HG03469 (cell line): ENCODE data around the gene CEP44.
"Not testable (repeated sequence)": the region's sequence is repeated elsewhere in the genome, so short reads cannot be mapped to it uniquely, and the experiment has no call there.

Source experiments
- ATAC-seq: cut with Tn5 transposase; IDR thresholded peaks from one replicate; pipeline ENCODE4 v1.9.1; 2021; ENCODE audit warnings: mild to moderate bottlenecking, moderate library complexity, moderate number of reproducible peaks; ENCODE audit not compliant: unreplicated experiment

Gene CEP44

GRCh38 chr4:174320494-174321199 lies 36.9 kb downstream of the CEP44 start:
- no peak for ATAC-seq

GRCh38 chr4:174324236-174324635 lies 40.5 kb downstream of the CEP44 start:
- no peak for ATAC-seq

GRCh38 chr4:174324725-174325124 lies 41.0 kb downstream of the CEP44 start:
- no peak for ATAC-seq

- ATAC-seq = no peak
Measured at GRCh38 chr4:174332741-174333493, 49.2 kb downstream of the CEP44 start.

- peak; percentile 93 for ATAC-seq
Measured at GRCh38 chr4:174334628-174335027, 50.9 kb downstream of the CEP44 start.

DNA sequence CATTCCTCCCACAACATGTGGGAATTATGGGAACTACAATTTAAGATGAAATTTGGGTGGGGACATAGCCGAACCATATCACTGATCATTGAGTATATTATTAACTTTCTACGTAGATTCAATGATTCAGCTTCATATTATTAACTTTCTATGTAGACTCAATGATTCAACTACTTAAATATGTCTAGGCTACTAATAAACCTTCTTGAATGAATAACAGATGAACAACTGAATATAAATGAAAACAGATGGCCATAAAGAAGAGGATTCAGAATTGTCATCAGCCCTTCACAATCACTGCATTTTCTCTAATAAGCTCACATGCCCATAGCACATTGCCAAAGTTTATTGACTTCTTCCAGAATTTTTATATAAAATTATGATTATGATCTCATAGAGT lies 57.0 kb downstream of the CEP44 start:
- no peak for ATAC-seq

DNA sequence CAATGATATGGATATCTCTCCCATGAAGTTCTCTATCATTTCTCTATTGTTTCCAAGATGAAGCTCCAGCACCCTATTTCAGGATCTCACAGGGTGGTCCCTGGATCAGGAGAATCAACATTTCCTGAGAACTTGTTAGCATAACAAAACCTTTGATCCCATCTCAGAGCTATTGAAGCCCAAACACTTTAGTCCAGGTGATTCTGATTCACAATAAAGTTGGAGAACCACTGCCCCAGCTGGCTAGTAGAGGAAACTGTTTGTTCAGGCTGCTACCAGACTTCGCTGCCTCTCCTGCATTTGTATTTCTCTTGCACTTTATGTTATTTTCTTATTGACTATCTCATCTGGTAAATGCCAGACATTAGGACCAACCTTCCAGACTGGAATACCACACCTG lies 65.4 kb downstream of the CEP44 start:
- ATAC-seq = no peak

DNA sequence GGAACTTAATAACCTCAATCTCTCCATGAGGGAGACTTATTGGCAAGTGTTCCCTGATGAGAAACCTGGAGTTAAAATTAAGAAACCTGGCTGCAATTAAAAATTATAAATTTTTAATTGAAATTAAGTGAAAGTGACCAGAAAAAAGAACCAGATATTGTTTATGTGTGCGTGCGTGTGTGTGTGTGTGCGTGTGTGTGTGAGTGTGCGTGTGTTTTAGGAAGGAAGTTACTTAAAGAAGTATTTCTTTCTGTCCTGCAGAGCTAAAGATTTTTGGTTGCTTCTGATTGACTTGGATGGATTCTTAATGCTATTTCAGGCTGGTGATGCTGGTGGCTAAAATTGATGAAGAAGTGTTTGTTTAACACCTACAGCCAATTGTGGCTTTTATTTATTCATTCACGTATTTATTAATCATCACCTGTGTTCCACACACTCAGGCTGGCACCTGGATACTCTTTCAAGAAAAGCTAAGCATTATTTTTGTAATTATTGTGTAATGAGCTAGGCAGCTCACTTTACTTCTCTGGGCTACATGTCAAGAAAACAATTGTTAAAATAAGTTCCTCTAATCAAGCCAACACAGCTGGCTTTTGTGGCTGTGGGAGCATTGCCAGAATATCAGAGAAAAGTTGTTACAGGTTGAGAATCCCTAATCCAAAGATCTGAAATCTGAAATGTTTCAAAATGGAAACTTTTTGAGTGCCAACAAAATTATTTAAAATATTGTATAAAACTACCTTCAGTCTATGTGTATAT lies 68.5 kb downstream of the CEP44 start:
- ATAC-seq = no peak

DNA sequence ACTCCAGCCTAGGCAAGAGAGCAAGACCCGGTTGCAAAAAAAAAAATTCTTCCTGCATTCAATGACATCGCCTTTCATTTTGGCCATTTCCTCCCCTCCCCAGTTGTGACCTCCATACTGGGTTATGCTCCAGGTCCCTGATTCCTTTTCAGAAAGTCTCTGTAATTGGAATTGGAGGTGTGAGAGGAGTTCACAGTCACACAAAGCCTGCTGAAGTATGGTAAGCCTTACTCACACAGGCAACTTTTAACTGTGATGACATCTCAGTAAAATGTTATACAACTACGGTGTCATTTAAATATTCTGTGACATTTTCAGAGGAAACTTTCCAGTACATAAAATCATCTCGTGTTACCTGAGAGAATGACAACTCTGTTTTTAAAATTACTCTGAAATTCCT lies 73.6 kb downstream of the CEP44 start:
- no peak for ATAC-seq

- peak; percentile 34 for ATAC-seq
Measured at GRCh38 chr4:174358410-174358809, 74.7 kb downstream of the CEP44 start.

DNA sequence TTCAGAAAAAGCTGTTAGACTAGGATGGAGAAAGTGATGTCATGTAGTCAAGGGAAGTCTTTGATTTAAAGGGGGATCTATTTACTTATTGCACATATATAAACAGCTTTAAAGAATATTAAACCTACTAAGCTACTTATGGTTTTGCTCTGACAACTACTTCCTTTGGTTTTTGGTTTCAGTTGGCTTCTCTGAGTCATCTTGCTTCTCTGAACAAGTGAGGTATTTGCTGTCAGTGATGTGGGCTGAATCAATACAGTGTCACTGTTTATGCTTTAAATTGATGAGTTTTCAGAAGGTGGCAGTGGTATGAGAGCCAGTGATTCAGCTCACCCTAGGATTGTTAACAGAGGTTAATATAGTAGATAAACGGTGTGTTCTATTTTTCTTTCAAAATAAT lies 75.1 kb downstream of the CEP44 start:
- ATAC-seq = peak; percentile 97

- ATAC-seq = no peak
Measured at GRCh38 chr4:174362340-174362739, 78.6 kb downstream of the CEP44 start.

DNA sequence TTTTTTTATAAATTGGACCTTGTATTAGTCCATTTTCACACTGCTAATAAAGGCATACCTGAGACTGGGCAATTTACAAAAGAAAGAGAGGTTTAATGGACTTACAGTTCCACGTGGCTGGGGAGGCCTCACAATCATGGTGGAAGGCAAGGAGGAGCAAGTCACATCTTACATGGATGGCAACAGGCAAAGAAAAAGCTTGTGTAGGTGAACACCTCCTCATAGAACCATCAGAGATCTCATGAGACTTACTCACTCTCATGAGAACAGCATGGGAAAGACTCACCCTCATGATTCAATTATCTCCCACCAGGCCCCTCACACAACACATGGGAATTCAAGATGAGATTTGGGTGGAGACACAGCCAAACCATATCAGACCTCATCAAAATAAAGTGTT lies 80.1 kb downstream of the CEP44 start:
- ATAC-seq = not testable (repeated sequence)

- no peak for ATAC-seq
Measured at GRCh38 chr4:174365018-174365587, 81.4 kb downstream of the CEP44 start.

GRCh38 chr4:174369985-174370384 lies 86.3 kb downstream of the CEP44 start:
- no peak for ATAC-seq

DNA sequence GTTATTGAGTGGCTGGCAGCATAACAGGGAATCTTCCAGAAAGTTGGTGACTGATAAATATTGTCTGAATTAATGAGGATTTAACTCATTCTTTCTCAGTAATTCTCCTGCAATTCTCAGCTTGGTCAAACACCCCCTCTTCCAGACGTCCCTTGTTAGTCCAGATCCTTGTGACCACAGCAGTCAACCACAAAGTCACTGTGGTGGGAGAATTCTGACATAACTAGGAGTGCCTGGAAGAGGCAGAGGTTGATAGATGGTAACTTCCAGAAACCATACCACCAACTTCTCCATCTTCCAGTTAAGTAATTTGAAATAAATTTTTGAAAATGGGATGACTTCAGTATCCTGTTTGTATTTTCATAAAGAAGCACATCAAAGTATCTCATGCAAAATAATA lies 90.1 kb downstream of the CEP44 start:
- ATAC-seq = no peak

DNA sequence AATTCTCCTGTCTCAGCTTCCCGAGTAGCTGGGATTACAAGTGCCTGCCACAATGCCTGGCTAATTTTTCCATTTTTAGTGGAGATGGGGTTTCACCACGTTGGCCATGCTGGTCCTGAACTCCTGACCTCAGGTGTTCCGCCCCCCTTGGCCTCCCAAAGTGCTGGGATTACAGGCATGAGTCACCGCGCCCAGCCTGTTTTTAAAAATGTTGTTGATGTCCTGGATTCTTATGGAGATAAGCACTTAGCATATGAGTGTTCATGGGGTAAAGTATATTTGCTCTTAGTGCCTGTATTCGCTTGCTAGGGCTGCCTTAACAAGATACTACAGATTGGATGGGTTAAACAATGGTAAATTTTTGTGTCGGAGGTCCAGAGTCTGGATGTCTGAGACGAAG lies 91.7 kb downstream of the CEP44 start:
- ATAC-seq = no peak

DNA sequence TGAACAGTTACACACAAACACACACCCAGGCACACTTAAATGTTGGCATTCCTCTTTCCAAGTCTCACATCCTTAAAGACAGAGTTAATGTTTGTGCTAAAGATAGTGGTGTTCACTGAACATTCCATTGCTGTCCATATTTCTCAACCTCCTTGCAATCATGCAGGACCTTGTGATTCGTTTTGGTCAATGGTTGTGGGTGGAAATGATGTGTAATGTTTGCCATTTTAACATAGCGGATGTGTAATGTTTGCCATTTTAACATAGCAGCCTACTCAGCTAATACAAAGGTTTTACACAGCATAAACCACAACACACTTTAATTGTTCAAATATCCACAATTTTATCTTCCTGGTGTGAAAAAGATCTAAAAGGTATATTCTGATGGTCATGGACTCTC lies 93.9 kb downstream of the CEP44 start:
- no peak for ATAC-seq

DNA sequence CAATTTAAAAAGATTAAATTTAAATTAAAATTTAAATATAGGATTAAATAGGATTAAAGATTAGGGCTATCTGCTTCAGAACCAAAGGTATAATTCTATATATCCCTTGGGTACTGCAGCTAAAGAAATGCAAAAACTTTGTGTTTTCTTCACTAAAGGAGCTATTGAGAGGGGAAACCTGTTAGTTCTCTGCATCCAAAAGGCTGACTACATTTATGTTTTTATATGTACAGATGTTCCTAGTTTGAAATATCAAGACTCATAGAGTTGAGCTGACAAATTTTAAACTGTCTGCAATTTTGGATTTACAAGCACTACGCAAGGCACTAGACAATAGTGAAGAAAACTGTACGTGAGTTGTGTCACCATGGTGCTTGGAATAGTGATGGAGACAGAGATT lies 95.2 kb downstream of the CEP44 start:
- ATAC-seq = no peak

DNA sequence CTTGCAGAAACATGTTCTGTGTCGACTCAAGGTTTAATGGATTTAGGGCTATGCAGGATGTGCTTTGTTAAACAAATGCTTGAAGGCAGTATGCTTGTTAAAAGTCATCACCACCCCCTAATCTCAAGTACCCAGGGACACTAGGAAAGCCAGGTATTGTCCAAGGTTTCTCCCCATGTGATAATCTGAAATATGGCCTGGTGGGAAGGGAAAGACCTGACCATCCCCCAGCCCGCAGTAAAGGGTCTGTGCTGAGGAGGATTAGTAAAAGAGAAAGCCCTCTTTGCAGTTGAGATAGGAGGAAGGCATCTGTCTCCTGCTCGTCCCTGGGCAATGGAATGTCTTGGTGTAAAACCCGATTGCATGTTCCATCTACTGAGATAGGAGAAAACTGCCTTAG lies 96.5 kb downstream of the CEP44 start:
- not testable (repeated sequence) for ATAC-seq

GRCh38 chr4:174380699-174381439 lies 97.2 kb downstream of the CEP44 start:
- no peak for ATAC-seq
